GM10266 (cell line): ENCODE data around the gene DOCK7.
"Not testable (repeated sequence)": the region's sequence is repeated elsewhere in the genome, so short reads cannot be mapped to it uniquely, and the experiment has no call there.

Experiments
- DNase-seq: peaks from one replicate; pipeline ENCODE4 v3.0.0; 2012; ENCODE audit errors: extremely low spot score
- CTCF ChIP-seq: IDR thresholded peaks from 2 replicates; pipeline ENCODE4 v1.5.1; 2012; ENCODE audit warnings: mild to moderate bottlenecking, low read depth; ENCODE audit not compliant: control insufficient read depth, insufficient read depth; ENCODE audit errors: missing control alignments

DOCK7 gene

GRCh38 chr1:62628506-62628905 is 59.7 kb downstream of the DOCK7 start:
- no peak for DNase-seq
- TF ChIP-seq CTCF, result no peak

GRCh38 chr1:62625415-62625814 is 62.8 kb downstream of the DOCK7 start:
- no peak for TF ChIP-seq CTCF
- DNase-seq, result peak; percentile 19

DNA sequence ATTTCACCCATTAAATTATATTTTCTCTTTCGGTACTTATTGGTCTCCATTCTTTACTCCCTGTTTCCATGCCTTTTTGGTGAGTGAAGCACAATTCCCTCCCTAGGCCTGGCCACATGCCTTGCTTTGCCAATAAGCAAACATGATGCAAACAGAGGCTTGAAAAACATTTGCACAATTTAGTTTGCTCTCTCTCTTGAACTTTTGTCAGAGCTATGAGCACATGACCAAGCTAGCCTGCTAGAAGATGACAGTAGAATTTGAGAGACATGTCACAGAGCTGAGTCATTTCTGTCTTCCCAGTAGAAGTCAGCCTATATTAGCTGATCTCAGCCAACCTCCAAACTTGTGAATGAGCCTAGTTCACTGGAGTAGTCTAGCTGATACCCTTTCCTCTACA is 66.3 kb downstream of the DOCK7 start:
- TF ChIP-seq CTCF, result no peak
- peak; percentile 45 for DNase-seq

- no peak for DNase-seq
- no peak for TF ChIP-seq CTCF
Observed at GRCh38 chr1:62613890-62614289, 74.3 kb downstream of the DOCK7 start.

GRCh38 chr1:62613325-62613727 is 74.9 kb downstream of the DOCK7 start:
- no peak for DNase-seq
- no peak for TF ChIP-seq CTCF

DNA sequence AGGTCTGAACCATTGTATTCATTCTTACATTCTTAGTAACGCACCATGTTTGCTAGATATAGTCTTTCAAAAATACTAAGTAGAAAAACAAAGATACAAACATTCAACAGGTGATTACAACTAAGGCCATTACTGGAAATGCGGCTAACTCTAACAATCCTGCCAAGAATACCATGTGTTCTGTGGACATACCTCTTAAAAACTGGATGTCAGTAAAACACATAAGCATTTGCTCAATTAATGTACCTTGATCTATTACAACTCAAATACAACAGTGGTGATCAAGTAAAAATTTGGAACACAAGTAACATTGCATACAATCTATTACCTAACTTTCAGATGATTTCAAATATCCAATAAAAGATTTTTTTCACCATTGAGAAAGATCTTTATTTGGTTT is 75.4 kb downstream of the DOCK7 start:
- DNase-seq, result no peak
- no peak for TF ChIP-seq CTCF

DNA sequence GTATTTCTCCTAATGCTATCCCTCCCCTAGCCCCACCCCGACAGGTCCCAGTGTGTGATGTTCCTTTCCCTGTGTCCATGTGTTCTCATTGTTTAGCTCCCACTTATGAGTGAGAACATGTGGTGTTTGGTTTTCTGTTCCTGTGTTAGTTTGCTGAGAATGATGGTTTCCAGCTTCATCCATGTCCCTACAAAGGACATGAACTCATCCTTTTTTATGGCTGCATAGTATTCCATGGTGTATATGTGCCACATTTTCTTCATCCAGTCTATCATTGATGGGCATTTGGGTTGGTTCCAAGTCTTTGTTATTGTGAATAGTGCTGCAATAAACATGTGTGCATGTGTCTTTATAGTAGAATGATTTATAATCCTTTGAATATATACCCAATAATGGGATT is 77.6 kb downstream of the DOCK7 start:
- not testable (repeated sequence) for DNase-seq

GRCh38 chr1:62608905-62609304 is 79.3 kb downstream of the DOCK7 start:
- TF ChIP-seq CTCF, result no peak
- no peak for DNase-seq
